HTERT RPE-1 (cell line): Measurements from ENCODE around the gene IRF3.

Experiments used
- in situ Hi-C: fragments of 300-500 bp; cut with MboI; formaldehyde crosslinking; loops from 4 replicates; pipeline ENCODE4 v1.14.3; 2020; ENCODE audit warnings: low sequenced_read_pairs

The IRF3 gene

GRCh38 chr19:49665351-49666119, at the start of gene IRF3, which contains the start of gene BCL2L12:
Gene IRF3 (minus strand): TSS chr19:49665857. CDS start chr19:49664838, 1,019 bp downstream.
Gene BCL2L12 (plus strand): TSS chr19:49665933. CDS start chr19:49666693, 760 bp downstream.
- in situ Hi-C loops, result no loop called here

GRCh38 chr19:49713236-49713845, 47.7 kb upstream of the IRF3 start:
- in situ Hi-C loops, result no loop called here

- in situ Hi-C loops, result no loop called here
Observed at GRCh38 chr19:49712397-49712859, 46.8 kb upstream of the IRF3 start.

GRCh38 chr19:49710372-49710951, 44.8 kb upstream of the IRF3 start:
- in situ Hi-C loops, result no loop called here

GRCh38 chr19:49705919-49706318, 40.3 kb upstream of the IRF3 start:
- in situ Hi-C loops, result no loop called here

- in situ Hi-C loops, result no loop called here
Observed at GRCh38 chr19:49704888-49705642, 39.4 kb upstream of the IRF3 start.

GRCh38 chr19:49701271-49701786, 35.7 kb upstream of the IRF3 start:
- in situ Hi-C loops, result no loop called here

- in situ Hi-C loops, result no loop called here
Observed at GRCh38 chr19:49700563-49700962, 34.9 kb upstream of the IRF3 start.

- in situ Hi-C loops, result no loop called here
Observed at GRCh38 chr19:49699364-49699763, 33.7 kb upstream of the IRF3 start.

- in situ Hi-C loops, result no loop called here
Observed at GRCh38 chr19:49696865-49697264, 31.2 kb upstream of the IRF3 start.

GRCh38 chr19:49696115-49696514, 30.5 kb upstream of the IRF3 start:
- in situ Hi-C loops, result no loop called here

GRCh38 chr19:49692147-49692506, 26.5 kb upstream of the IRF3 start:
- in situ Hi-C loops, result no loop called here

GRCh38 chr19:49691243-49692146, 25.8 kb upstream of the IRF3 start:
- in situ Hi-C loops, result no loop called here

- in situ Hi-C loops, result no loop called here
Observed at GRCh38 chr19:49690656-49691242, 25.1 kb upstream of the IRF3 start, which contains the start of gene CPT1C. Gene CPT1C (plus strand): TSS chr19:49691116. CDS start chr19:49692253, 1,137 bp downstream.

- in situ Hi-C loops, result no loop called here
Observed at GRCh38 chr19:49690079-49690655, 24.5 kb upstream of the IRF3 start.

- in situ Hi-C loops, result no loop called here
Observed at GRCh38 chr19:49689133-49690078, 23.7 kb upstream of the IRF3 start, which contains the start of gene ADM5. Gene ADM5 (plus strand): TSS chr19:49689594. CDS start chr19:49689838, 244 bp downstream.

GRCh38 chr19:49688531-49689132, 23.0 kb upstream of the IRF3 start:
- in situ Hi-C loops, result no loop called here
